GM10266 (cell line): Measurements from ENCODE around the gene NHLH1.

ENCODE experiments used
- DNase-seq: peaks from one replicate; pipeline ENCODE4 v3.0.0; 2012; ENCODE audit errors: extremely low spot score
- CTCF ChIP-seq: IDR thresholded peaks from 2 replicates; pipeline ENCODE4 v1.5.1; 2012; ENCODE audit warnings: mild to moderate bottlenecking, low read depth; ENCODE audit not compliant: control insufficient read depth, insufficient read depth; ENCODE audit errors: missing control alignments

Gene NHLH1

GRCh38 chr1:160358073-160358472 lies 8.8 kb upstream of the NHLH1 start:
- no peak for DNase-seq
- TF ChIP-seq CTCF: no peak

- no peak for DNase-seq
These were observed 7.2 kb upstream of the NHLH1 start for GRCh38 chr1:160359559-160360226.

GRCh38 chr1:160360227-160360695 lies 6.6 kb upstream of the NHLH1 start:
- TF ChIP-seq CTCF: no peak
- DNase-seq: no peak

More at GRCh38 chr1:160359559-160360226, 7.2 kb upstream of the NHLH1 start:
- no peak for TF ChIP-seq CTCF

GRCh38 chr1:160361199-160361598 lies 5.7 kb upstream of the NHLH1 start:
- TF ChIP-seq CTCF: no peak

GRCh38 chr1:160361814-160362167 lies 5.1 kb upstream of the NHLH1 start:
- no peak for DNase-seq
- TF ChIP-seq CTCF: no peak

More at GRCh38 chr1:160361199-160361598, 5.7 kb upstream of the NHLH1 start:
- no peak for DNase-seq

GRCh38 chr1:160362168-160362957 lies 4.5 kb upstream of the NHLH1 start:
- no peak for TF ChIP-seq CTCF
- no peak for DNase-seq

- DNase-seq: no peak
- TF ChIP-seq CTCF: no peak
These were observed 3.9 kb upstream of the NHLH1 start for GRCh38 chr1:160363010-160363409.
